ENCODE results near the gene RELT. TPM values are rescaled to one million over a fixed set of nuclear protein-coding genes. Genes with fewer than 3 reads are reported as not detected.

The RELT gene
- total and polyA plus RNA-seq, 2 of the 13 experiments (the other 11 are each of a cell fraction or from before 2014, with no cell fraction given), result 2.5 to 4.7 TPM

DNA sequence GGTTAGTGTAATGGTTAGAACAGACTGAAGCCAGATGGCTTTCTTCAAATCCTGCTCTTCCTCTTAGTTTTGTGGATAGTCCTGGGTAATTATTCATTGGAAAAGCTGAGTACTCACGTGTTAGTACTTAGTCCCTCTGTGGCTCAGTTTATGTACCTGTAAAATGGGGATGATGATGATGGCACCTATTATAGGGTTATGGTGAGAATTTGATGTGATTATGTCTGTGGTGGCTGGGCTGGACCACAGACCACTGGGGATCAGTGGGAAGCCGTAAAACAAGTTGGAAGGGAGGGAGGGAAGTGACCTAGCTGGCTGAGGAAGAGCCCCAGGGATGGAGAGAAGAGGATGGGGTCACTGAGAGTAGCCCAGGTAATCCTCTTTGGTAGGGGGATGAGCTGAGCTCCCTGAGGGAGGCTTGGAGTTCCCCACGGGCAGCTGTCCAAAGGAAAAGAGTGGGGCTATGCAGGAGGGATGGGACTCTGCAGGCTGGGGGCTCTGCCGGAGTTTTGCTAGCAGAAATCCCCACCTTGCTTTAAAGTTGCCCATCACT is 48.3 kb upstream of the RELT start (continued):
- TF ChIP-seq, protein P1, sequence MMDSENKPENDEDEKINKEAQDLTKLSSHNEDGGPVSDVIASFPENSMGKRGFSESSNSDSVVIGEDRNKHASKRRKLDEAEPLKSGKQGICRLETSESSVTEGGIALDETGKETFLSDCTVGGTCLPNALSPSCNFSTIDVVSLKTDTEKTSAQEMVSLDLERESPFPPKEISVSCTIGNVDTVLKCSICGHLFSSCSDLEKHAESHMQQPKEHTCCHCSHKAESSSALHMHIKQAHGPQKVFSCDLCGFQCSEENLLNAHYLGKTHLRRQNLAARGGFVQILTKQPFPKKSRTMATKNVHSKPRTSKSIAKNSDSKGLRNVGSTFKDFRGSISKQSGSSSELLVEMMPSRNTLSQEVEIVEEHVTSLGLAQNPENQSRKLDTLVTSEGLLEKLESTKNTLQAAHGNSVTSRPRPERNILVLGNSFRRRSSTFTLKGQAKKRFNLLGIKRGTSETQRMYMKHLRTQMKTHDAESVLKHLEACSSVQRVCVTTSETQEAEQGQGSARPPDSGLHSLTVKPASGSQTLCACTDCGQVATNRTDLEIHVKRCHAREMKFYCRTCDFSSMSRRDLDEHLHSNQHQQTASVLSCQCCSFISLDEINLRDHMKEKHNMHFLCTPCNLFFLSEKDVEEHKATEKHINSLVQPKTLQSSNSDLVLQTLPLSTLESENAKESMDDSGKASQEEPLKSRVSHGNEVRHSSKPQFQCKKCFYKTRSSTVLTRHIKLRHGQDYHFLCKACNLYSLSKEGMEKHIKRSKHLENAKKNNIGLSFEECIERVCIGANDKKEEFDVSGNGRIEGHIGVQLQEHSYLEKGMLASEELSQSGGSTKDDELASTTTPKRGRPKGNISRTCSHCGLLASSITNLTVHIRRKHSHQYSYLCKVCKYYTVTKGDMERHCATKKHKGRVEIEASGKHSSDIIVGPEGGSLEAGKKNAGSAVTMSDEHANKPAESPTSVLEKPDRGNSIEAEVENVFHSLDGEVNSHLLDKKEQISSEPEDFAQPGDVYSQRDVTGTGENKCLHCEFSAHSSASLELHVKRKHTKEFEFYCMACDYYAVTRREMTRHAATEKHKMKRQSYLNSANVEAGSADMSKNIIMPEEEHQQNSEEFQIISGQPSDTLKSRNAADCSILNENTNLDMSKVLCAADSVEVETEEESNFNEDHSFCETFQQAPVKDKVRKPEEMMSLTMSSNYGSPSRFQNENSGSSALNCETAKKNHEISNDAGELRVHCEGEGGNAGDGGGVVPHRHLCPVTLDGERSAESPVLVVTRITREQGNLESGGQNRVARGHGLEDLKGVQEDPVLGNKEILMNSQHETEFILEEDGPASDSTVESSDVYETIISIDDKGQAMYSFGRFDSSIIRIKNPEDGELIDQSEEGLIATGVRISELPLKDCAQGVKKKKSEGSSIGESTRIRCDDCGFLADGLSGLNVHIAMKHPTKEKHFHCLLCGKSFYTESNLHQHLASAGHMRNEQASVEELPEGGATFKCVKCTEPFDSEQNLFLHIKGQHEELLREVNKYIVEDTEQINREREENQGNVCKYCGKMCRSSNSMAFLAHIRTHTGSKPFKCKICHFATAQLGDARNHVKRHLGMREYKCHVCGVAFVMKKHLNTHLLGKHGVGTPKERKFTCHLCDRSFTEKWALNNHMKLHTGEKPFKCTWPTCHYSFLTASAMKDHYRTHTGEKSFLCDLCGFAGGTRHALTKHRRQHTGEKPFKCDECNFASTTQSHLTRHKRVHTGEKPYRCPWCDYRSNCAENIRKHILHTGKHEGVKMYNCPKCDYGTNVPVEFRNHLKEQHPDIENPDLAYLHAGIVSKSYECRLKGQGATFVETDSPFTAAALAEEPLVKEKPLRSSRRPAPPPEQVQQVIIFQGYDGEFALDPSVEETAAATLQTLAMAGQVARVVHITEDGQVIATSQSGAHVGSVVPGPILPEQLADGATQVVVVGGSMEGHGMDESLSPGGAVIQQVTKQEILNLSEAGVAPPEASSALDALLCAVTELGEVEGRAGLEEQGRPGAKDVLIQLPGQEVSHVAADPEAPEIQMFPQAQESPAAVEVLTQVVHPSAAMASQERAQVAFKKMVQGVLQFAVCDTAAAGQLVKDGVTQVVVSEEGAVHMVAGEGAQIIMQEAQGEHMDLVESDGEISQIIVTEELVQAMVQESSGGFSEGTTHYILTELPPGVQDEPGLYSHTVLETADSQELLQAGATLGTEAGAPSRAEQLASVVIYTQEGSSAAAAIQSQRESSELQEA (CRISPR knock-in tag; IDR thresholded peaks at IDR 0.05; ENCODE audit: not compliant biosample characterization), result no peak
- TF ChIP-seq, protein P2, sequence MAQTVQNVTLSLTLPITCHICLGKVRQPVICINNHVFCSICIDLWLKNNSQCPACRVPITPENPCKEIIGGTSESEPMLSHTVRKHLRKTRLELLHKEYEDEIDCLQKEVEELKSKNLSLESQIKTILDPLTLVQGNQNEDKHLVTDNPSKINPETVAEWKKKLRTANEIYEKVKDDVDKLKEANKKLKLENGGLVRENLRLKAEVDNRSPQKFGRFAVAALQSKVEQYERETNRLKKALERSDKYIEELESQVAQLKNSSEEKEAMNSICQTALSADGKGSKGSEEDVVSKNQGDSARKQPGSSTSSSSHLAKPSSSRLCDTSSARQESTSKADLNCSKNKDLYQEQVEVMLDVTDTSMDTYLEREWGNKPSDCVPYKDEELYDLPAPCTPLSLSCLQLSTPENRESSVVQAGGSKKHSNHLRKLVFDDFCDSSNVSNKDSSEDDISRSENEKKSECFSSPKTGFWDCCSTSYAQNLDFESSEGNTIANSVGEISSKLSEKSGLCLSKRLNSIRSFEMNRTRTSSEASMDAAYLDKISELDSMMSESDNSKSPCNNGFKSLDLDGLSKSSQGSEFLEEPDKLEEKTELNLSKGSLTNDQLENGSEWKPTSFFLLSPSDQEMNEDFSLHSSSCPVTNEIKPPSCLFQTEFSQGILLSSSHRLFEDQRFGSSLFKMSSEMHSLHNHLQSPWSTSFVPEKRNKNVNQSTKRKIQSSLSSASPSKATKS (CRISPR knock-in tag; IDR thresholded peaks at IDR 0.05), result no peak
- no peak for TF ChIP-seq FOSL1 (CRISPR knock-in tag; IDR thresholded peaks at IDR 0.05; ENCODE audit: borderline replicate concordance)
- TF ChIP-seq, protein P3, sequence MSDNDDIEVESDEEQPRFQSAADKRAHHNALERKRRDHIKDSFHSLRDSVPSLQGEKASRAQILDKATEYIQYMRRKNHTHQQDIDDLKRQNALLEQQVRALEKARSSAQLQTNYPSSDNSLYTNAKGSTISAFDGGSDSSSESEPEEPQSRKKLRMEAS (IDR thresholded peaks at IDR 0.05), result no peak
- no peak for TF ChIP-seq KLF11 (CRISPR knock-in tag; IDR thresholded peaks at IDR 0.05)
- TF ChIP-seq YEATS2 (CRISPR knock-in tag; IDR thresholded peaks at IDR 0.05; ENCODE audit: borderline replicate concordance), result no peak
